ENCODE measurements around the gene FHL2. TPM values are rescaled to one million over a fixed set of nuclear protein-coding genes. Genes with fewer than 3 reads are reported as not detected.

FHL2 gene, protein sequence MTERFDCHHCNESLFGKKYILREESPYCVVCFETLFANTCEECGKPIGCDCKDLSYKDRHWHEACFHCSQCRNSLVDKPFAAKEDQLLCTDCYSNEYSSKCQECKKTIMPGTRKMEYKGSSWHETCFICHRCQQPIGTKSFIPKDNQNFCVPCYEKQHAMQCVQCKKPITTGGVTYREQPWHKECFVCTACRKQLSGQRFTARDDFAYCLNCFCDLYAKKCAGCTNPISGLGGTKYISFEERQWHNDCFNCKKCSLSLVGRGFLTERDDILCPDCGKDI
- 1 to 10 TPM; 3.4 to 4.1 TPM for total RNA-seq

GRCh38 chr2:105398336-105399206 is at the start of gene FHL2:
FHL2 (minus strand) TSS chr2:105399051; CDS start chr2:105386516, 12,535 bp downstream.
- Mint-ChIP-seq H3K27me3 (peaks cover 45% of the 10 kb centered on the region), H3K4me3 (peak within 1 kb of the TSS; percentile 70), H3K27ac (peak within 1 kb of the TSS; percentile 44), H3K36me3 (no peaks in the 10 kb centered on the region), H3K4me1 (peaks cover 2% of the 10 kb centered on the region), H3K9me3 (ENCODE audit: low read depth) (no peaks in the 10 kb centered on the region)
- DNase-seq (peak; percentile 72), ATAC-seq (peak; percentile 100)
- CTCF ChIA-PET: interaction anchor here (0.9 to 2.8 kb wide), 7 partner anchors 10 to 146 kb away, joined by 3 to 10 read pairs (median 4); no protein-coding TSS in a partner anchor

GRCh38 chr2:105447476-105447875 is 48.6 kb upstream of the FHL2 start:
- Mint-ChIP-seq H3K9me3 (ENCODE audit: low read depth) (no peaks in the 10 kb centered on the region), H3K4me3 (no peak overlapping the region), H3K4me1 (no peaks in the 10 kb centered on the region), H3K27ac (no peak overlapping the region), H3K27me3 (peaks cover 37% of the 10 kb centered on the region), H3K36me3 (no peaks in the 10 kb centered on the region)
- no peak for DNase-seq
- no peak for ATAC-seq
- CTCF ChIA-PET: no interaction called here

DNA sequence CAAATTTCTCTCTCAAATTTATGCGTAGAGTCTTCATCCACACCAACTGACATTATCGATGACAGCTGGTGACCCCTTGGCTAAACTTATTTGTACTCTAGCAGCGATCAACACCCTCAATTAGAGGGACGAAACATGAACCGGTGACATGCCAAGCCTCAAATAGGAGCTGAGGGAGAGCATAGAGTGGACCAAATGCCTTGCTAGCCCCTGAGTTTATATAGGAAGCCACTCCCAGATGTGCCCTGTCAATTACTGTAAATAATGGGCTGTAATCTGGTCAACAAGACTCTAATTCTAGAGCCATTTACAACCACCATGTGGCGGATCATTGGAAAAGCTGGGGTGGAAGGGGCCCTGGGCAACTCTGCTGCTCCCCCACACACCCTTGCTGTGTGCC is 47.6 kb upstream of the FHL2 start:
- no peak for ATAC-seq

DNA sequence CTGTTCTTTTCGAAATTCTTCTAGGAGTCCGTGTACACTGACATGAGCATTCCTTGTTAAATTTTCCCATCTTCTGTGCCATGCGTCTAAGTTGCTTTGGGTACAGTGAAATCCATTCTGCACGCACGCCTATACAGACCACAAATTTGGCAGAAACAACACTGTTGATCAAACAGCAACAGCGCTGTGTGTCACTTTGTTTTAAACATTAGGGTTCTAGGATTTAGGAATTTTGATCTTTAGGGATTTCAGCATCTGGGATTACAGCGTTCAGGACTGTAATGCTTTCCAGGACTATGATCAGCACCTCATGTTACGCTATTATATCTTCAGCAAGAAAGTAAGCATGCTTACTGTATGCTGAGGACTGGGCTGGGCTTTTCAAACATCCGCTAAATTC is 47.1 kb upstream of the FHL2 start:
- no peak overlapping the region for H3K4me3 Mint-ChIP-seq

More for the DNA sequence above, 47.6 kb upstream of the FHL2 start:
- no peaks in the 10 kb centered on the region for H3K4me1 Mint-ChIP-seq
- H3K27me3 Mint-ChIP-seq: peaks cover 37% of the 10 kb centered on the region
- H3K36me3 Mint-ChIP-seq: no peaks in the 10 kb centered on the region
- no peaks in the 10 kb centered on the region for H3K9me3 Mint-ChIP-seq (ENCODE audit: low read depth)
- DNase-seq: no peak
- CTCF ChIA-PET: no interaction called here
- no peak overlapping the region for H3K4me3 Mint-ChIP-seq
- H3K27ac Mint-ChIP-seq: no peak overlapping the region

DNA sequence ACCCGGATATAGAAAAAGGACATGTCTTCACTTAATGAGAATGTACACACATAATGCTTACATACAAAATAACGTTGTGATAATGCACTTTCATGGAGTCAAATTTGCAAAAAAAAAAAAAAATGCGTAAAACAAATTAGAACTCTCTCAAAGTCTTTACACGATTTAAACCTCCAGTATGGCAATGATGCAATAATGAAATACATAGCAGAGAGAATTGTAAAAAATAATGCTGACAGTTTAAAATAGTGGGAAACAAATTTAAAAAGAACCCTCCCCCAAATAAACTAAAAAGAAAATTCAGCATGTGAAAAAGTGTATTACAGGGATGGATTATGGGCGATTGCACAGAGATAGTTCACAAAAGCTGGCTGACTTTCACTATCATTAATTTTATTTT is 46.6 kb upstream of the FHL2 start:
- no peak overlapping the region for H3K27ac Mint-ChIP-seq
- H3K4me3 Mint-ChIP-seq: no peak overlapping the region
- DNase-seq (no peak), ATAC-seq (no peak)
- H3K9me3 Mint-ChIP-seq (ENCODE audit: low read depth): no peaks in the 10 kb centered on the region
- CTCF ChIA-PET: no interaction called here
- peaks cover 33% of the 10 kb centered on the region for H3K27me3 Mint-ChIP-seq
- H3K4me1 Mint-ChIP-seq: no peaks in the 10 kb centered on the region
- H3K36me3 Mint-ChIP-seq: no peaks in the 10 kb centered on the region

More for the DNA sequence above, 47.1 kb upstream of the FHL2 start:
- Mint-ChIP-seq H3K36me3 (no peaks in the 10 kb centered on the region), H3K4me1 (no peaks in the 10 kb centered on the region), H3K27ac (no peak overlapping the region), H3K27me3 (peaks cover 37% of the 10 kb centered on the region), H3K9me3 (ENCODE audit: low read depth) (no peaks in the 10 kb centered on the region)
- no peak for DNase-seq
- CTCF ChIA-PET: no interaction called here
- no peak for ATAC-seq

- no peaks in the 10 kb centered on the region for H3K36me3 Mint-ChIP-seq
- no peaks in the 10 kb centered on the region for H3K9me3 Mint-ChIP-seq (ENCODE audit: low read depth)
- no peaks in the 10 kb centered on the region for H3K4me1 Mint-ChIP-seq
- ATAC-seq: no peak
- no peak overlapping the region for H3K4me3 Mint-ChIP-seq
- no peak overlapping the region for H3K27ac Mint-ChIP-seq
- peaks cover 22% of the 10 kb centered on the region for H3K27me3 Mint-ChIP-seq
- CTCF ChIA-PET: interaction anchor here (1.0 kb wide), 1 partner anchor 133 kb away, joined by 3 read pairs; no protein-coding TSS in a partner anchor
- DNase-seq: no peak
Measured at GRCh38 chr2:105443617-105444598, 45.1 kb upstream of the FHL2 start.

DNA sequence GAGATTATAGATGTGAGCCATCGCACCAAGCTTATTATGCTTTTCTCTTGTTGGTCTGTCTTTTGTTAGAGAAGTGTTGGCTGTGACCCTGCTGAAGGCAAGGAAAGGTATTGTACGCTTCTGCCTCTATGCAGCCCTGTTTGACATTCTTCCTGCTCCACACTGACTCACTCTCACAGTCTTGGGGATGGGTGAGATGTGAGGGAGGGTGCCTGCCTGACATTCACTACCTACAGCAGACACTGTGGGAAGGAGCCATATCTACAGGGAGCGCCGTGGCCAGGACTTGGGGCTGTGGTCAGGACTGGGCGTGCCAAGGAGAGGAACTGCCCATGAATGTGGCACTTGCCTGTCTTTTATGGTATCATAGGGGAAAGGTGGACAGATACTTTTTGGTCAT is 43.9 kb upstream of the FHL2 start:
- Mint-ChIP-seq H3K4me3 (no peak overlapping the region), H3K27ac (no peak overlapping the region), H3K4me1 (no peaks in the 10 kb centered on the region), H3K36me3 (no peaks in the 10 kb centered on the region), H3K9me3 (ENCODE audit: low read depth) (no peaks in the 10 kb centered on the region), H3K27me3 (peaks cover 18% of the 10 kb centered on the region)
- CTCF ChIA-PET: no interaction called here
- DNase-seq: no peak
- ATAC-seq: no peak

DNA sequence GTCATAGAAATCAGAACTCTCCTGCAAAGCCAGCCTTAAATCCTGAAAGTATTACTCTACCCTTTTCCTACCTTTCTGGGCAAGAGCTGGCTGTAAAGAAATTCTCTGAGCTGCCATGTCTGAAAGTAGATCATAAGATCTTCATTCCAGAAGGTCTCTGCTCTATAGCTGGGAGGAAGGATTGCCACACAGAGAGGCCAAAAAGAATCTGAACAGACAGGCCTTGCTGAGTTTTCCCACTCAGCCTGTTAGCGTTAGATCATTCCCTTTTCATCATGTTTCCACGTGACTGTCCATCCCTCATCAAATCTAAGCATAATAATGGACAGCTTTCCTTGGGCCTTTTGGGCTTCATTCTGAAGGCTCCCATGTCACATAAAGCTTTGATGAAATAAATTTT is 43.2 kb upstream of the FHL2 start:
- Mint-ChIP-seq H3K4me1 (no peaks in the 10 kb centered on the region), H3K9me3 (ENCODE audit: low read depth) (no peaks in the 10 kb centered on the region), H3K4me3 (no peak overlapping the region), H3K36me3 (no peaks in the 10 kb centered on the region), H3K27ac (no peak overlapping the region), H3K27me3 (peaks cover 12% of the 10 kb centered on the region)
- ATAC-seq (no peak), DNase-seq (no peak)
- CTCF ChIA-PET: no interaction called here

DNA sequence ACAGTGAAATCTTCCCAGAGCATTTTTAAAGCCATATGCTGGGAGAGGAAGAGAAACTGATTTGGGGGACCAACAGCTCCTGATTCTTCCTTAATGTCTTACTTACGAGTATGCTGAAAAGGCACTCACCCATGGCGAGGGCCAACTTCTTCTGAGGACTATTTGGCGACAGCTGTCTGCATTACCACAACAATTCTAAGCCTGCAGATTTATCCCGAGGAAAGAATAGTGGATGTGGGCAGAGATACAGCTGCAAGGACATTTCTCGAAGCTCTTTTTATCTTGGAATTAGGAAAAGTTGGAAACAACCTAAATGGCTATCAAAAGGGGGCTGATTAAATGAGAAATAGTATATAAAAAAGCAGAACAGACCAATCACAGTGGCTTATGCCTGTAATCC is 40.3 kb upstream of the FHL2 start:
- no peaks in the 10 kb centered on the region for H3K9me3 Mint-ChIP-seq (ENCODE audit: low read depth)
- CTCF ChIA-PET: no interaction called here
- no peaks in the 10 kb centered on the region for H3K36me3 Mint-ChIP-seq
- H3K4me1 Mint-ChIP-seq: no peaks in the 10 kb centered on the region
- H3K27me3 Mint-ChIP-seq: peaks cover 10% of the 10 kb centered on the region
- no peak for DNase-seq
- H3K4me3 Mint-ChIP-seq: no peak overlapping the region
- ATAC-seq: no peak
- H3K27ac Mint-ChIP-seq: no peak overlapping the region

DNA sequence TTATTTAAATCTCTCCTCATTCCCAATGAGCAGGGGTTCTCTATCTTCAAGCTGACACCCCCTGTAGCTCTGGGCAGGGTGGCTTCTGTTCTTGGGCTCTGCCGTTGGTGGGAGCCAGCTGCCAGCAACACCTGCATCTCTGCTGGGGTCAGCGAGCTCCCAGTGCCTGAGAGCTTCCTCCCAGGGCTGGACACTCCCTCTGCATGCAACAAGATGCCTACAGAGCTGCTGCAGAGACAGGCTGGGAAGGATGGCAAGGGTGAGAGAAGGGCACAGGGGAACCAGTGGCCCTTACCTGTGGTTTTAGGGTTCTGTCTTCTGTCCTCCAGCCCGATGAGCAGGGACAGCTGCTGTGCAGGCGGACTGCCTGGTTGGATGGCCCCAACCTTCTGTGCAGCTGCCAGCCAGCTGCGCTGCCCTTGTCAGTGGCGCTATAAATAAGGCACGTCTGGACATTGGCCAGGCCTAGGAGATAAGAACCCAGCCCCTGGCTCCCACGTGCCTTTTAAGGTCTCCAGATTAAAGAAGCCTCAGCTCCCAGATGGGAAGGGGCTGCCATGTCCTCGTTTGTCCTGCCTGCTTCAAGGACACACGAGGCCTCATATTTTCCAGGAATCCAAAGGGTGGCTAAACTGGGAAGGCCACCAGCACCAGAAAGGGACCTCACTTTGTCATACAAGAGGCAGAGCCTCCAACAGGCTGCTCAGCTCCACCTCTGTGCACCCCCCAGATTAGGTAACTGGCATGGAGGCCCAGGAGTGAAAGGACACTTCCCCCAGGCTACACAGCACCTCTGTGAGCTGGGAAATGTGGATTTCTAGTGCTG is 39.5 kb upstream of the FHL2 start:
- Mint-ChIP-seq H3K4me3 (no peak overlapping the region), H3K9me3 (ENCODE audit: low read depth) (no peaks in the 10 kb centered on the region), H3K4me1 (no peaks in the 10 kb centered on the region), H3K27ac (no peak overlapping the region), H3K36me3 (no peaks in the 10 kb centered on the region), H3K27me3 (peaks cover 12% of the 10 kb centered on the region)
- DNase-seq (no peak), ATAC-seq (no peak)
- CTCF ChIA-PET: no interaction called here

- Mint-ChIP-seq H3K36me3 (no peaks in the 10 kb centered on the region), H3K27me3 (peaks cover 14% of the 10 kb centered on the region), H3K9me3 (ENCODE audit: low read depth) (no peaks in the 10 kb centered on the region), H3K27ac (no peak overlapping the region), H3K4me3 (no peak overlapping the region), H3K4me1 (no peaks in the 10 kb centered on the region)
- ATAC-seq (no peak), DNase-seq (no peak)
- CTCF ChIA-PET: no interaction called here
Measured at GRCh38 chr2:105437708-105438103, 38.9 kb upstream of the FHL2 start.

DNA sequence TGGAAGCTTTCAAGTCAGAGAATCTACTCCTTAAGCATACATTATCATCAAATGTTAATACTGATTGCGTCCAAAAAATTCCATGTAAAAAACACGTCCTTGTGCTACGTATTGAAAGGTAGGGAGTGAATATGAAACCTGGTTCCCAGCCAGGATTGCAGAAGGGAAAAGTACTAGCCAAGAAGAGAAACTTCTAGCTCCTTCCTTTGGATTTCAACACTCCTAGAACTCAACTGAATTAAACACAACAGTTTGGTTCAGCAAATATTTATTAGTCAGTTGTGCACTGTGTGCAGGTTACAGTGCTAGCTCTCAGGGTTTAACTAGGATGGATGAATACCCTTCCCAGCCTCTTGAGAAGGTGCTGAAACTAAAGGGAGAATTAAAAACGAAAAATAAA is 33.9 kb upstream of the FHL2 start:
- ATAC-seq: no peak
- H3K4me3 Mint-ChIP-seq: no peak overlapping the region
- CTCF ChIA-PET: interaction anchor here (0.9 kb wide), 1 partner anchor 11 kb away, joined by 4 read pairs; no protein-coding TSS in a partner anchor
- DNase-seq: no peak
- H3K9me3 Mint-ChIP-seq (ENCODE audit: low read depth): no peaks in the 10 kb centered on the region
- peaks cover 16% of the 10 kb centered on the region for H3K27me3 Mint-ChIP-seq
- H3K4me1 Mint-ChIP-seq: no peaks in the 10 kb centered on the region
- H3K27ac Mint-ChIP-seq: no peak overlapping the region
- H3K36me3 Mint-ChIP-seq: no peaks in the 10 kb centered on the region

Data from activated CD8-positive, alpha-beta memory T cell treated with anti-CD3 and anti-CD28 coated beads, Interleukin-2, amount 10 ng/mL, durations not matched to agents 7 days and 5 days (primary cell).